HG03060 (cell line): ENCODE measurements around the gene HMCN2.

ENCODE experiments used
- ATAC-seq: cut with Tn5 transposase; IDR thresholded peaks from one replicate; pipeline ENCODE4 v1.9.1; 2021; ENCODE audit warnings: low read depth, moderate number of reproducible peaks; ENCODE audit not compliant: unreplicated experiment

HMCN2 gene

DNA sequence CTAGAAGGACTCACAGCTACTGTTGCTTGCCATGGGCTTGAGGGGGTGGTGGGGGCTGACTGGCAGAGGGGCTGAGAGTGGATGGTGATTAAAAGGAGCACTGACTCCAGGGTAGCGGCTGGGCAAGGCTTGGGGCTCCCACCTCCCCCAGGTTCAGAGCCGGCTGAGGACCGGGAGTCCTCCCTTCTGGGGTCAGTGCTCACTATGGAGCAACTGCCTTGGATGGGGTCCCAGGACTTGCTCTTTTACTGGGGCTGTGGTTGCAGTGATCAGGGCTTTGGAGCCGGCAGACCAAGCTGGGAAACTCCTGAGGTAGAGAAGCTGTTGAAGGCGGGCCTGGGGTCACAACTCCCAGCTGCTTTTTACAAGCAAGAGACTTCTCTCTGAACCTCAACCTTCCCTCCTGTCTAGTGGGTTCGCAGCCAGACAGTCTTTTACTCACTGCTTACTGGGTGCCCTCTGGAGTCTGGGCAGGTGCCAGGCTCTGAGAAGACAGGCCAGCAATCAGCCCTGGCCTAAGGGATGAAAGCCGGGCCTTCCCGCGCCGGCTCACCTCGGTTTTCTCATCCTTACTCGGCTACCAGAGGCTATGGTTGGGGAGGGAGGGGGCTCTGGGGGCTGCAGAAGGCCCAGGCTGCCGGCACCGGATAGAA, 178.4 kb downstream of the HMCN2 start:
- ATAC-seq, result no peak

DNA sequence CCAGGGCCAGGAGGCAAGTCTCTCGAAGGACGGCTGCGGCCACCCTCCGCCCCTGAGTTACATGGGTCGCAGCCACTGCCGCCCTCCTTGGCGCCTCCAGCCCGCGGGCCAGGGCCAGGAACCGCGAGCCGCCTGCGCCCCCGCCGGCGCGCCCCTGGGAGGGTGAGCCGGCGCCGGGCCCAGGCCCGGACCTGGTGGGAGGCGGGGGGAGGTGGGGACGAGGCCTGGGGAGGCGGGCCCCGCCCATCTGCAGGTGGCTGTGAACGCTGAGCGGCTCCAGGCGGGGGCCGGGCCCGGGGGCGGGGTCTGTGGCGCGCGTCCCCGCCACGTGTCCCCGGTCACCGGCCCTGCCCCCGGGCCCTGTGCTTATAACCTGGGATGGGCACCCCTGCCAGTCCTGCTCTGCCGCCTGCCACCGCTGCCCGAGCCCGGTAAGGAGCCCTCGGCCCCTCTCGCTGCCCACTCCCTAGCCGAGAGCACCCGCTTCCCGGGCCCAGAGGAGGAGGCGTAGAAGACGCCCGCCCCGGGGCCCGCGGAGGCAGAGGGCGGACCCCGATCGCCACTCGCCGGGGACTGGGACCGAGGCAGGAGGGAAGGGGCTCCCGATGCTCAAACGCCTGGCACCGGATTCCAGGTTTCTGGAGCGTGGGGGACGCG, 179.1 kb downstream of the HMCN2 start, which contains the start of gene ASS1:
TSS of gene ASS1 (plus strand) at position 397 of the 657 bp plus-strand sequence. CDS start 7,268 bp downstream, outside the sequence.
- no peak for ATAC-seq

DNA sequence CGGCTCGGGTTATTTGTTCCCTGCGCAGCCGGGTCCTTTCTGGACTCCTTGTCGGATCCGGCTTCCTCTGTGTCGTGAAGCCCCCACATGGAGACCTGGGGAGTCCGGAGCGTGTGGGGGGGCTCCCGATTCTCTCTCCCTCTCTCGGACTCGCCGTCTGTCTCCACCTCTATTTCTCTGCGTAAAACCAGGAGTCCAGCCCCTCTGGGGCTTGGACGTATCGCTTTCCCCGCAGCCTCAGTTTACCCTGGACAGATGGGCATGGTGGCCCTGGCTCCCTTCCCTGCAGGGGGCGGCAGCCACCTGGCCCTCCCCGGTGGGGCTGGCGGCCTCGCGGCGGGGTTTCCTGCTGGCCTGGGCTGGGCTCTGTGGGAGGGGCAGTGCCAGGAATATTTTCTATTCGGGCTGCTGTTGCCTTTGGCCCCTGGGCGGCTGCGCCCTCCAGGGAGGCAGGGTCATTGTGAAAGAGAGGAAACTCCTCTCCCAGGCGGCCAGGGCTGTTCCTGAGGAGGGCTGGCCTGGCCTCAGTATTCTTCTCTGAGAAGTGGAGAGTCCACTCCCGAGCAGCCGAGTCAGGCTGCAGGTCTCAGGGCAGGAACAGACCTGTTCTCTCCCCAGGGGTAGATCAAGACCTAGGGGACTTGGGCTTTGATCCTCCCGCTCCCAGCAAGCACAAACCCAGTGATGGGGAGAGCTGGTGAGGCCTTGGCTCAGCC, 179.9 kb downstream of the HMCN2 start:
- no peak for ATAC-seq

DNA sequence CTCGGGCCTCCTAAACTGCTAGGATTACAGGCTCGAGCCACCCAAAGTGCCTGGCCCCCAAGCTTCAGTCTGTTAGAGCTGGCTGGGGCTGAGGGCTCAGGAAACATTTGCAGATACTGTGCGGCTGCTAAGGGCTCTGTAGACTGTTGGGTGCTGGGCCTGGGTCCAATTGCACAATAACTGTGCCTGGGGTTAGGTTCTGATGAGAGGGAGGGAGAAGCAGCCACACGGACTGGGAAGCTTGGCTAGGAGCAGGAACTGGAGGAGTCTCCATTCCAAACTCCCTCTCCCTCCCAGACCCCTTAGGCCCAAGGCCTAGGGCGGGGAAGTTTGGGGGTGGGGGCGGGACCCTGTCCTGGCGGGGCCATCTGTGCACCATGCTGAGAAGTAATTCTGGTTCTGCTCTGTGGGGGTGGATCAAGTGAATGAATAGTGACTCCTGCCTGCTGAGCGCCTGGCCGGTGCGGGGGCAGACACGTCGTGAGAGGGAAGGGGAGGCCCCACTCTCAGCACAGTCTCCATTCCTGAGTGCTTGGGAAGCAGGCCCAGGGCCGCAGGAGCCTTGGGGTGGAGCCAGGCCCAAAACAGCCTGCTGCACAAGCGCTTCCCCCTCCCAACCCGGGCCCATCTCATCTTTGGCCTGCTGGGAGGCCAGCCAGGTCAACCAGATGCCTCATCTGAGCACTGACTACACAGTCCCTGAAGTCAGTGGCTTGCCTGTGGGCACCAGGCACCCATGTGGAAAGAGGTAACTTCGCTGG, 180.7 kb downstream of the HMCN2 start:
- ATAC-seq, result no peak

DNA sequence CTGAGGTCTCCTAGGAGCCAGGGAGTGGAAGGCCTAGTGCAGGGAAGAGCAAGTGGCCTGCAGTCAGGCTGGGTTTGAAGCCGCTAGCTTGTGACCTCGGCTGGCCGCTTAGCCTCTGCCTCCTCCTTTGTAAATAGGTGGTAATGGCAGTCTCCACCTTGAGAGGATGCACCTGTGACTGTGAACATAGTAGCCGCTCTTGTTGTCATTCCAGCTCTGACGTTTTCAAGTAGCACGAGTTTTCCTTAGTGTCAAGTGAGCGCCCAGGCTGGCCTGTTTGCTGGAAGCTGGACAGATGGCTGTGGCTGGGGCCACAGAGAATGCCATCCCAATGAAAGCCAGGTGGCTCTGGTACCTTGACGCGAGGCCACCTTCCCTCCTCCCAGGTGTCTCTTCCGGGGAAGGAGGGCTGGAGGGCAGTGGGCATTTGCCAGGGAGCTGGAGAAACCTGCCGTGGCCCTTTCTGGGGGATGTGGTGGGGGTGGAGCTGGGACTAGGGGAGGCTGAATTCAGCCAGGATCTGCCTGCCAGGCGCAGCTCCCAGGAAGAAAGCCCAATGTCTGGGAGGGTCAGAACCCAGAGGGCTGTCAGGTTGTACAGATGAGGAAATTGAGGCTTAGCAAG, 181.7 kb downstream of the HMCN2 start:
- no peak for ATAC-seq

DNA sequence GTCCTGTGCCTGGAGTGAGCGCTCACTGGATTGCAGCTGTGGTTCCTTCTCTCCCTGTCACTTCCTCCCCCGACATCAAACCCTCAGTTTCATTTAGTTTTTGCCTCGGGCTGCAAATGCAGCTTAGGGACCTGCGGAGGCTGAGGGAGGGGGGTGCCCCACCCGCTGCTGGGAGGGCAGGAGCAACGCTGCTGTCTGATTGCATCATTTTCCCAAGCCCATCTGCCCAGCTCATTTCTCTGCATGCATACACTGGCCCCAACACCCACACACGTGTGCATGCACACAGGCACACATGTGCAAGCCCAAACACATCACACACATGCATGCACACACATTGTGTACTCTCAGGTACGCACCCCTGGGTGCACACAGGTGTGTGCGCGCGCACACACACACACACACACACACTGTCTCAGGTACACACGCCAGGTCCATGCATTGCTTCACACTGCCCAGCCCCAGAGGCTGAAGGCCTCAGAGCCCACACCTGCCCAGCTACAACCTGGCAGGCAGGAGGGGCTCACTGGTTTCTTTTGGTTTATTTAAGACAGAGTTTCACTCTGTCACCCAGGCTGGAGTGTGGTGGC, 182.6 kb downstream of the HMCN2 start:
- no peak for ATAC-seq

DNA sequence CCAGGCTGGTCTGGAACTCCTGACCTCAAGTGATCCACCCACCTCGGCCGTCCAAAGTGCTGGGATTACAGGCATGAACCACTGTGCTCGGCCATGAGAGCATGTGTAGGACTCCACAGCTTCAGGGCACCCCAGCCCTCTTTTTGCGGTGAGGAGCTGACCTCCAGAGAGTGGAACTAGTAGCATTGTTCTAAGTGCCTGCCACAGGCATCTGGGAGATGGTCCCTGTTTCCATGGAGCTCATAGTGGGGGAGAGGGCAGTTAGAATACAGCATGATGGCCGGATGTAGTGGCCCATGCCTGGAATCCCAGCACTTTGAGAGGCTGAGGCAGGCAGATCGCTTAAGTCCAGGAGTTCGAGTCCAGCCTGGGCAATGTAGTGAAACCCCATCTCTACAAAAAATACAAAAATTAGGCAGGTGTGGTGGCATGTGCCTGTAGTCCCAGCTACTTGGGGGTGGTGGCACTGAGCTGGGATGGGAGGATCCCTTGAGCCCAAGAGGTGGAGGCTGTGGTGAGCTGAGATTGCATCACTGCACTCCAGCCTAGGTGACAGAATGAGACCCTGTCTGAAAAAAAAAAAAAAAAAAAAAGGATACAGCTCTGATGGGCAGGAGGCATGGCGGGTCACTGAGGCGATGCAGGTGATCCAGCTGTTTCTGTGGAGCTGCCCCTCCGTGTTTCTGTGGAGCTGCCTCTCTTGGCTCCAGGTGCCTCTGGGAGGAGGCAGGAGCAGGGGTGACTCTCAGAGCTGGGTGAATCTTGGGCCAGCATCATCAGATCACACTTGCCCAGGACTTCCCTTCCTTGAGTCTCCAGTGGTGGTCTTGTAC, 183.4 kb downstream of the HMCN2 start:
- ATAC-seq, result no peak

DNA sequence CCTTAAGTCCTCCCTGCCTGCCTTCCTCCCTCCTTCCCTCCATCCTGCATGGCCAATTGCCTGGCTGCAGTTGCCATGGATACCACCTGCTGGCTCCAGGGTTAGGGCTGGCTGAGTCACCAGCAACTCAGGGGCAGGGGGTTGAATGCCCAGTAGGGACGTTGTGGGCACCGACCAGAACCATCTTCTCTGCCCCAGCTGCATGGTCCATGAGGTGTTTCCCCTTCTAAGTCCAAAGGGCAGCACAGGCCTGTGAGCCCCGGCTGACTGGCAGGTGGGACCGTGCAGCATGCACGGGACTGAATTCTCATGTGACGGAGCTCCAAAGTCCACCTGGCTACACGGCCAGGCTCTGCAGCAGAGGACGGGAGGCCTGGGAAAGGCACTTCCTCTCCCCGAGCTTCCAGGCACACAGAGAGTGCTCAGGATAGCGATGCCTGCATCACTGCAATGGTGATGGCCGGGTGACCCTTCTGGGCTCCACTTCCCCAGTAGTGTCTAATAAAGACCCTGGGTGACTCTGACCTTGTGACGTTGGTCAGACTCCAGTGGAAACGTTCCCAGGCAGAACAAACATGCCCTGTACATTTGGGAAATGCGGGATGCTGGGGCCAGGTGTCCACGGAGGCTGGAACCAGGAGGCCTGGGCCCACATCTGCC, 184.9 kb downstream of the HMCN2 start:
- ATAC-seq, result no peak

DNA sequence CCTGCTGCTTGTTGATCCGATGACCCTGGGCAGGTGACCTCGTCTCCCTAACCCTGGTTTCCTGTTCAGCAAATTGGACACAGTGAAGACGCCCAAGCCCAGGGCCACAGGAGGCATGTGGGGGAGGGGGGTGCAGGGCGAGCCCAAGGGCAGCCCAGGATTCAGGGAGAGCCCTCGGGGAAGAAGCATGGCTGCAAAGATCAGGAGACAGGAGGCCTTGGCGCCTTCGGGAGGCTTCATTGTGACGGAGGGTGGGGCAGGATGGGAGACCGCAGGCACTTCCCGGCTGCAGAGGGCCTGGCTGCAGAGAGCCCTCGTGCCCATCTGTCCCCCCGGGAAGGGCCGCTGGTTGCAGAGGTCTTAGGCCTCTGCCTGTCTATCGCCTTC, 185.4 kb downstream of the HMCN2 start:
- ATAC-seq, result no peak

DNA sequence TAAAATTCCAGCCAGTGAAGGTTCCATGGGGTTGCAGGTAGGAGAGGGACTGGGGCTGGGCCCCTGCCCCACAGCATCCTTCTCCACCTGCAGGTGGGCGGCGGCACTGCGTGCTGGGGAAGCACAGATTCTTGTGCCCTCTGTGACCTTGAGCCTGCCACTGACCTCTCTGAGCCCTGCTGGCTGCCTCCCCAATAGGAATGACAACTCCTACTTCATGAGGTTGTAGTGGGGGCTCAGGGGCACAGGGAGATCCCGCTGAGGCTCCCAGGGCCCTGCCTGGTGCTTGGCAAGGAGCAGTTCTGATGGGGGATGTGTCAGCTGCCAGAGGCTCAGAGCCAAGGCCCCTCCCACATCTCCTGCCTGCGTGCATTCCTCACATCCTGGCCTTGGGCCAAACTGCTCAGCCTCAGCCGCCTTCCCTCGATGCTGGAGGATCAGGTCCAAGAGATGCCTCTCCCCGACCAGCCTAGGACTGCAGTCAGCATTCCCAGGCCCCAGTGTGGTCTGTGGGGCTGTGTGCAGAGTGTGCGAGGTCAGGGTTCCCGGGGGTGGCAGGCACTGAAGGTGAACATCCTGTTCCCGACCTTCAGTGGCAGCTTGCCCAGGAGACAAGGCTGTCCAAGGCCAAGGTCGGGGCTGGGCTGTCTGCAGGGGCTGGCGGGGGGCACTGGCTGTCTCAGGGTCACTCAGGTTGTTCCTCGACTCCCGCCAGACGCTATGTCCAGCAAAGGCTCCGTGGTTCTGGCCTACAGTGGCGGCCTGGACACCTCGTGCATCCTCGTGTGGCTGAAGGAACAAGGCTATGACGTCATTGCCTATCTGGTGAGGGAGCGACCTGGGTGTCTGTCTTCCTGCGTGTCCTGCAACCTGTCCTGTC, 186.2 kb downstream of the HMCN2 start:
- no peak for ATAC-seq

DNA sequence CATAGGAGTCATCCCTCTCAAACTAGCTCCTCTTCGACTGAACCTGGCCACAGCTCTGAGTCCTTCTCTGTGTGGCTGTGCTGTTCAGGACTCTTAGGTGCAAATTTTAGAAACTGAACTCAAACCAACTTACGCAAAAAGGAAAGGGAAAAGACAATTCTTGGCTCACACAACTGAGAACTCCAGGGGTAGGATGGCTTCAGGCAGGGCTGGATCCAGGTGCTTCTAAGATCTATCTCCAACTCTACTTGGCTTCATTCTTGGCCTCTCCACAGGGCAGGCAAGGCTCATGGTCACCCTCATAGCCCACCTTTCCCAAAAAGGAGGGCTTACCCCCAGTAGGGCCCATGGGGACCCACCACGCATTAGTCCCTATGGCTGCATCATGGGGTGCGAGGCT, 187.3 kb downstream of the HMCN2 start:
- ATAC-seq, result no peak

DNA sequence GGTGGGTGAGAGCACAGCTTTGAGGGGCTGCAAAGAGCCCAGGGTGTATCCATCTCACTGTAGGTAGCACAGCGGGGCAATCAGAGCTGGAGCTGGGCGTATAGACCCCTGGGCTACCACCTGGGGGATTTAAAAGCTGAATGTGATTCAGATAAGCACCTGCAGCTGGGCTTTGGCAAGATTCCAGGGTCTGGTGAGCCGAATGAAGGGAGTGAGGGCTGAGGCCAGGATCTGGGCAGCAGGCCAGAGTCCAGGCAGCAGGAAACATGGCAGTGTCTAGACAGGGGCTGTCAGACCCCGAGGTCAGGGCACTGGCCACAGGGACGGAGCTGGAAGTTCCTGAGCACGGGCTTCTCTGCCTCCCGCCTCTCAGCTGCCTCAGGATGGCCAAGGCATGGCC, 187.9 kb downstream of the HMCN2 start:
- ATAC-seq, result no peak

DNA sequence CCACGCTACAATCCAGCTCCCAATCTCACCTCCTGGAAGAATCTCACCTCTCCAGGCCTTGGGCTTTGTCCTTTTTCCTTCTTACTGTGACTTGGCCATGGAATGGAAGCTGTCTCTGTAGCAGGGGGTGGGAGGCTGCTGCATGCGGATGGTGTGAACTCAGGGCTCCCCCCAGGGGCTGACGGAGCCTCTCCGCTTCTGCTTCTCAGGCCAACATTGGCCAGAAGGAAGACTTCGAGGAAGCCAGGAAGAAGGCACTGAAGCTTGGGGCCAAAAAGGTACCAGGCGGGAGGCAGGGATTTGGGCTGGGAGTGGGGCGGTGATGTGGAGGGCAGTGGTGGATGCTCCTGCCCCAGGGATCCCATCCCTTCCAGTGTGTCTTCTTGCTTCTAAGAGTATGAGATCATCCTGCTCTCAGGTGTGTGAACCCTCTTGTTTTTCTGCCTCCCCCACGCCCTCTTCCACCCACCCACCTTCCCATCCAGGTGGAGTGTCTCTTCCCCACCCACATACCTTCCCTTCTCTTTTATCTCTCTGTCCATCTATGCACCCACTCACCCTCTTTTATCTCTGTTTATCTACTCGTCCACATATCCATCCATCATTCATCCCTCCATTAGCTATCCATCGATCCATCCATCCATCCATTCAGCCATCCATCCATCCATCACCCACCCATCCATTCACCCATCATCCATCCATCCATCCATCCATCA, 188.7 kb downstream of the HMCN2 start:
- ATAC-seq, result no peak

DNA sequence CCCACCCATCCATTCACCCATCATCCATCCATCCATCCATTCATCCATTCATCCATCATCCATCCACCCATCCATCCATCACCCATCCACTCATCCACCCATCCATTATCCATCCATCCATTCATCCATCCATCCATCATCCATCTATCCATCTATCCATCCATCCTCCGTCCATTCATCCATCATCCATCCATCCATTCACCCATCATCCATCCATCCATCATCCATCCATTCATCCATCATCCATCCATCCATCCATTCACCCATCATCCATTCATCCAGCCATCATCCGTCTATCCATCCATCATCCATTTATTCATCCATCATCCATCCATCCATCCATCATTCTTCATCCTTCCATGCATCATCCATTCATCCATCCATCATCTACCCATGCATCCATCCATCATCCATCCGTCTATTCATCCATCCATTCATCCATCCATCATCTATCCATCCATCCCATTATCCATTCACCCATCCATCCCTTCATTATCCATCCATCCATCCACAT, 189.3 kb downstream of the HMCN2 start:
- no peak for ATAC-seq

DNA sequence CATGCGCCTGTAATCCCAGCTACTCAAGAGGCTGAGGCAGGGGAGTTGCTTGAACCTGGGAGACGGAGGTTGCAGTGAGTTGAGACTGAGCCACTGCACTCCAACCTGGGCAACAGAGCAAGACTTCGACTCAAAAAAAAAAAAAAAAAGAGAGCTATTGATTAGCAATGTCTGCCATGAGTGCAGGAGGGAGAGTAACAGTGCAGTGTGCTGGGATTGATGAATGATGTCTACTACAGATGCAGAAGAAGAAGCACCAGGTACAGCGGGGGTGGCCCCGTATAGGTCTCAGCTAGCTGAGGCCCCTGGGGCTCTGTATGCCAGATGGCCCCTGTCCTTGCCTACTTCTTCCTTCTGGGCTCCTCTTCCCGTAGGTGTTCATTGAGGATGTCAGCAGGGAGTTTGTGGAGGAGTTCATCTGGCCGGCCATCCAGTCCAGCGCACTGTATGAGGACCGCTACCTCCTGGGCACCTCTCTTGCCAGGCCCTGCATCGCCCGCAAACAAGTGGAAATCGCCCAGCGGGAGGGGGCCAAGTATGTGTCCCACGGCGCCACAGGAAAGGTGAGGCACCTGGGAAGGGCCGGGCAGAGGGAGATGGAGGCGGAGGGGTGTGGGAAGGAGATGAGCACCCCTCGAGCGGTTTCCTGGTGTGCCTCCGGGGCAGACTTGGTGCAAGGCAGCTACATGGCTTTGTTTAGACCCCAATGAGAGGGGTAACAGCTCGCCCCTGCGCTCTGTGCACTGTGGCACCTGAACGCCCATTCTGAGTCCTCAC, 192.7 kb downstream of the HMCN2 start:
- no peak for ATAC-seq

DNA sequence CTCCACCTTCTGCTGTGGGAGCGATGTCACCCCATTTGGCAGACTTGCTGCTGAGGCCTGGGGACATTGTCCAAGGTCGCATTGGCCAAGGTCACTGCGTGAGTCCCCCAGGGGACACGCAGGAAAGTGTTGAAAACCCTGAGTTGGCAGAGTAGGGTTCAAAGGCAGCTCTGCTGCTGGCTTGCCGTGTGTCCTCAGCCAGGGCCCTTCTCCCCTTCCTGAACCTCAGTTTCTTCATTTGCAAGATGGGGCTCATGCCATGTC, 193.2 kb downstream of the HMCN2 start:
- ATAC-seq, result no peak

DNA sequence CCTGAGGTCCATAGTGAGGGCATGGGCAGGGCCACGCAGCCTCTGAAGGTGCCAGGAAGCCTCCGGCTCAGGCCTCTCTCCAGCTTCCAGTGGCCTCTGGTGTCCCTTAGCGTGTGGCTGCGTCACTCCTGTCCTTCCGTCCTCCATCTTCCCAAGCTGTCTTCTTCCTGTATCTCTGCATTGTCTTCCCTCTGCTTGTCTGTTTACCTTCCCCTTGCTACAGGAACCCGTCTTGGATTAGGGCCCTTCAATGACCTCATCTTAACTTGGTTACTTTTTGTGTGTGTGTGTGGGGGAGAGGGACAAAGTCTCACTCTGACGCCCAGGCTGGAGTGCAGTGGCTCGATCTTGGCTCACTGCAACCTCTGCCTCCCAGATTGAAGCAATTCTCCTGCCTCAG, 193.6 kb downstream of the HMCN2 start:
- no peak for ATAC-seq
